Keratinocyte (primary cell): ENCODE results near the gene PANX2. TPM values are rescaled to one million over a fixed set of nuclear protein-coding genes. Genes with fewer than 3 reads are reported as not detected.

Source experiments
- DNase-seq: peaks from one replicate; pipeline ENCODE4 v3.0.0-alpha.2; 2011; ENCODE audit warnings: low read depth, missing footprints, low spot score
- FAIRE-seq: peaks from 2 replicates; lab custom pipeline; 2011; peaks lifted over from hg19 to GRCh38; lab: Jason Lieb, UNC
- H2AFZ ChIP-seq: 2 replicates; pipeline ENCODE4 v1.6.0; 2012; ENCODE audit warnings: low read length, control low read depth, inconsistent platforms; ENCODE audit not compliant: control insufficient read depth
- H3K27ac ChIP-seq: 2 replicates; pipeline ENCODE4 v1.5.1; 2011; ENCODE audit warnings: low read length; ENCODE audit not compliant: control insufficient read depth, insufficient read depth
- H3K27me3 ChIP-seq: 3 replicates; pipeline ENCODE4 v1.6.0; 2011; ENCODE audit warnings: low read length; ENCODE audit not compliant: control insufficient read depth, insufficient read depth; ENCODE audit errors: extremely low read depth
- H3K36me3 ChIP-seq, 2 experiments: 2 replicates in 1 of 2; 3 replicates in 1 of 2; pipeline ENCODE4 v1.5.1; 2011; ENCODE audit warnings: low read length in 2 of 2, mild to moderate bottlenecking in 1 of 2; ENCODE audit not compliant: control insufficient read depth in 2 of 2, insufficient read depth in 2 of 2; ENCODE audit errors: extremely low read depth in 1 of 2
- H3K4me1 ChIP-seq: 3 replicates; pipeline ENCODE4 v1.5.1; 2011; ENCODE audit warnings: low read length; ENCODE audit not compliant: control insufficient read depth, insufficient read depth; ENCODE audit errors: extremely low read depth
- H3K4me2 ChIP-seq: 3 replicates; pipeline ENCODE4 v1.6.0; 2011; ENCODE audit warnings: low read depth, low read length; ENCODE audit not compliant: control insufficient read depth, insufficient read depth; ENCODE audit errors: extremely low read depth
- H3K4me3 ChIP-seq, 3 experiments: fragments of 200-600 bp in 1 of 3; sonication (generic) in 1 of 3; 2 replicates in 2 of 3; 3 replicates in 1 of 3; pipeline ENCODE4 v1.5.1; 2011 to 2016; ENCODE audit warnings: low read length in 3 of 3, mild to moderate bottlenecking in 3 of 3, control low read depth in 2 of 3, inconsistent platforms in 1 of 3, low read depth in 1 of 3, mixed read lengths in 1 of 3, mixed run types in 1 of 3, moderate library complexity in 1 of 3; ENCODE audit not compliant: control insufficient read depth in 2 of 3, insufficient read depth in 2 of 3; ENCODE audit errors: extremely low read depth in 1 of 3
- H3K79me2 ChIP-seq: 2 replicates; pipeline ENCODE4 v1.6.0; 2012; ENCODE audit warnings: low read length; ENCODE audit not compliant: control insufficient read depth, insufficient read depth
- H3K9ac ChIP-seq: 3 replicates; pipeline ENCODE4 v1.6.0; 2011; ENCODE audit warnings: low read length; ENCODE audit not compliant: control insufficient read depth, insufficient read depth; ENCODE audit errors: extremely low read depth
- H3K9me1 ChIP-seq: 3 replicates; pipeline ENCODE4 v1.6.0; 2011; ENCODE audit warnings: low read length; ENCODE audit not compliant: control insufficient read depth, insufficient read depth; ENCODE audit errors: extremely low read depth
- H3K9me3 ChIP-seq: 2 replicates; pipeline ENCODE4 v1.5.1; 2012; ENCODE audit warnings: low read depth, low read length; ENCODE audit not compliant: control insufficient read depth
- H4K20me1 ChIP-seq: 3 replicates; pipeline ENCODE4 v1.6.0; 2011; ENCODE audit warnings: low read length; ENCODE audit not compliant: control insufficient read depth, insufficient read depth; ENCODE audit errors: extremely low read depth
- EZH2 ChIP-seq: IDR thresholded peaks from one replicate; pipeline ENCODE4 v1.6.1; 2012; ENCODE audit warnings: inconsistent platforms, mild to moderate bottlenecking, low read length, moderate library complexity
- dilution Hi-C: fragments of 300-500 bp; cut with MboI; formaldehyde crosslinking; loops from one replicate; pipeline ENCODE4 v1.7.0; 2020; ENCODE audit warnings: low sequenced_read_pairs; ENCODE audit not compliant: extremely low pct_ligation_motif_present
- polyA plus RNA-seq, 5 experiments: library from polyadenylated mRNA; depleted of rRNA in 3 of 5; stranded (reverse) in 3 of 5; stranded (forward) in 1 of 5; unstranded in 1 of 5; fragments of >200 nt; gene quantifications; 1 replicate in 1 of 5; 2 replicates in 3 of 5; 3 replicates in 1 of 5; pipeline versions ENCODE4 v1.2.1 to v1.2.3, GENCODE V29; 2011 to 2012; ENCODE audit warnings: missing spikeins in 2 of 5, low read depth in 1 of 5, low replicate concordance in 1 of 5
- TF ChIP-seq, protein P1 (sequence below), 3 experiments: IDR thresholded peaks in 1 of 3; conservative IDR thresholded peaks in 1 of 3; optimal IDR thresholded peaks in 1 of 3; 2 replicates in 2 of 3; 3 replicates in 1 of 3; pipeline versions ENCODE3 to v1.5.1; 2011; ENCODE audit warnings: low read length in 3 of 3, mild to moderate bottlenecking in 3 of 3, moderate library complexity in 2 of 3, control low read depth in 1 of 3, inconsistent platforms in 1 of 3; ENCODE audit not compliant: insufficient read depth in 2 of 3; ENCODE audit errors: extremely low read depth in 1 of 3

PANX2 gene
- polyA plus RNA-seq, 1 donor (not counting 4 experiments of a cell fraction or from before 2014, with no cell fraction given) = 0.22 TPM

DNA sequence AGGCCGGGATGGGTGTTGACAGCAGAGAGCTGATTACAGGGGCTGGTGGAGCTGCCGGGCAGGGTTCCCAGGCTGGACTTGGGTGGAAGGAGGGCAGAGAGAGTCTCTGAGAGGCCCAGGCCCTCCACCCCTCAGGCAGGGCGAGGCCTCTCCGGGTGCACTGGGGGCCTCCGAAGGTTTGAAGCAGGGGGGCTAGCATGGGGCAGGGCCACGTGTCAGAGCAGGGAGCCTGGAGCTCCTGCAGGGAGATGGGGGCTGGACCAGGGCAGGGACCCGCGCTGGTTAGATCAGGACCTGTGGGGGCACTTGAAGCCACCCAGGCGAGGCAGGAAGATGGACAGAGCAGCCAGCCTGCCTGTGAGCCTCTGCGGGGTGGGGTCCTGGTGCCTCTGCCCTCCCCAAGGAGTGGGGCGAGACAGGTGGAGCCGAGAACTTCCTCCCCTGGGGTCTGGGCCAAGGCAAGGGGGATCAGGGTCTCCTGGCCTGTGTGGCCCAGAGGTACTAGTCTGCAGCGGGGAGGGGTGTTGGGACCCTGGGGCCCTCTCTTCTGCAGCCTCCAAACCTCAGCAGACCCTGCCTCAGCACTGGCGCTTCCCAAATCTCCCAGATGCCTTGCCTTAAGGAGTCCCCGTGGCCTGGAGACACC, 911 bp downstream of the PANX2 start:
- Histone ChIP-seq H3K4me2 (no peak overlapping the region), H2AFZ (no peak overlapping the region), H3K9me1 (no peaks in the 10 kb centered on the region), H4K20me1 (no peaks in the 10 kb centered on the region), H3K9me3 (no peaks in the 10 kb centered on the region), H3K4me3 (no peak overlapping the region), H3K9ac (no peak overlapping the region), H3K4me1 (no peaks in the 10 kb centered on the region), H3K27me3 (peaks cover 13% of the 10 kb centered on the region), H3K27ac (no peak overlapping the region), H3K36me3 (no peaks in the 10 kb centered on the region), H3K79me2 (no peaks in the 10 kb centered on the region)
- DNase-seq (no peak), FAIRE-seq (no peak)
- dilution Hi-C loops = no loop called here
- no peak for TF ChIP-seq EZH2
- TF ChIP-seq, protein P1, sequence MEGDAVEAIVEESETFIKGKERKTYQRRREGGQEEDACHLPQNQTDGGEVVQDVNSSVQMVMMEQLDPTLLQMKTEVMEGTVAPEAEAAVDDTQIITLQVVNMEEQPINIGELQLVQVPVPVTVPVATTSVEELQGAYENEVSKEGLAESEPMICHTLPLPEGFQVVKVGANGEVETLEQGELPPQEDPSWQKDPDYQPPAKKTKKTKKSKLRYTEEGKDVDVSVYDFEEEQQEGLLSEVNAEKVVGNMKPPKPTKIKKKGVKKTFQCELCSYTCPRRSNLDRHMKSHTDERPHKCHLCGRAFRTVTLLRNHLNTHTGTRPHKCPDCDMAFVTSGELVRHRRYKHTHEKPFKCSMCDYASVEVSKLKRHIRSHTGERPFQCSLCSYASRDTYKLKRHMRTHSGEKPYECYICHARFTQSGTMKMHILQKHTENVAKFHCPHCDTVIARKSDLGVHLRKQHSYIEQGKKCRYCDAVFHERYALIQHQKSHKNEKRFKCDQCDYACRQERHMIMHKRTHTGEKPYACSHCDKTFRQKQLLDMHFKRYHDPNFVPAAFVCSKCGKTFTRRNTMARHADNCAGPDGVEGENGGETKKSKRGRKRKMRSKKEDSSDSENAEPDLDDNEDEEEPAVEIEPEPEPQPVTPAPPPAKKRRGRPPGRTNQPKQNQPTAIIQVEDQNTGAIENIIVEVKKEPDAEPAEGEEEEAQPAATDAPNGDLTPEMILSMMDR (optimal IDR thresholded peaks at IDR 0.05 in 1 of 3, IDR thresholded peaks at IDR 0.05 in 1 of 3, conservative IDR thresholded peaks at IDR 0.05 in 1 of 3; ENCODE audit: extremely low read depth in 1 of 3, insufficient read depth in 2 of 3, low read length in 3 of 3) = no peak

DNA sequence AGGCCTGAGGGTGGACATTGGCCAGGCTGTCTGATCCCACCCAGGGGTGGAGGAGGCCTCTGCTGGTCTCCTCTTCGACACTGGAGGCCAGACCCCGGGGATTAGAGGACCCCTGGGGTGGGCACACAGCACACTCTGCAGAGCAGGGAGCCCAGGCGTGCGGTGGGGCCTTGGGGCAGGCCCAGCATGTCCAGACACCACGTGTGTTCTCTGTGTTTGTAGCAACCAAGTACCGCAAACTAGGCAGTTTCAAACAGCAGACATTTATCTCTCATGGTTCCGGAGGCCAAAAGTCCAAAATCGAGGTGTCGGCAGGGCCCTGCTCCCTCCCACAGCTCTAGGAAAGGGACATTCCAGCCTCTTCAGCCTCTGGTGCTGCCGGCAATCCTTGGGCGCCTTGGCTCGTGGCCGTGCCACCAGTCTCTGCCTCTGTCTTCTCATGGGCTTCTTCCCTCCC, 1.5 kb downstream of the PANX2 start:
- H3K4me3 ChIP-seq = no peak overlapping the region
- no peaks in the 10 kb centered on the region for H4K20me1 ChIP-seq
- no peaks in the 10 kb centered on the region for H3K4me1 ChIP-seq
- no peaks in the 10 kb centered on the region for H3K9me1 ChIP-seq
- H3K27ac ChIP-seq = no peak overlapping the region
- TF ChIP-seq, protein P1 (optimal IDR thresholded peaks at IDR 0.05 in 1 of 3, IDR thresholded peaks at IDR 0.05 in 1 of 3, conservative IDR thresholded peaks at IDR 0.05 in 1 of 3; ENCODE audit: extremely low read depth in 1 of 3, insufficient read depth in 2 of 3, low read length in 3 of 3) = no peak
- no peak overlapping the region for H2AFZ ChIP-seq
- no peak for DNase-seq
- H3K27me3 ChIP-seq = peaks cover 13% of the 10 kb centered on the region
- FAIRE-seq = no peak
- no peaks in the 10 kb centered on the region for H3K79me2 ChIP-seq
- no peak overlapping the region for H3K9ac ChIP-seq
- no peaks in the 10 kb centered on the region for H3K36me3 ChIP-seq
- dilution Hi-C loops = no loop called here
- no peak overlapping the region for H3K4me2 ChIP-seq
- no peaks in the 10 kb centered on the region for H3K9me3 ChIP-seq
